ENCODE results near the gene MATK. TPM values are rescaled to one million over a fixed set of nuclear protein-coding genes. Genes with fewer than 3 reads are reported as not detected.

MATK gene
- total RNA-seq, 2 donors from 2014 or later = 0.78 TPM; not detected in 1

DNA sequence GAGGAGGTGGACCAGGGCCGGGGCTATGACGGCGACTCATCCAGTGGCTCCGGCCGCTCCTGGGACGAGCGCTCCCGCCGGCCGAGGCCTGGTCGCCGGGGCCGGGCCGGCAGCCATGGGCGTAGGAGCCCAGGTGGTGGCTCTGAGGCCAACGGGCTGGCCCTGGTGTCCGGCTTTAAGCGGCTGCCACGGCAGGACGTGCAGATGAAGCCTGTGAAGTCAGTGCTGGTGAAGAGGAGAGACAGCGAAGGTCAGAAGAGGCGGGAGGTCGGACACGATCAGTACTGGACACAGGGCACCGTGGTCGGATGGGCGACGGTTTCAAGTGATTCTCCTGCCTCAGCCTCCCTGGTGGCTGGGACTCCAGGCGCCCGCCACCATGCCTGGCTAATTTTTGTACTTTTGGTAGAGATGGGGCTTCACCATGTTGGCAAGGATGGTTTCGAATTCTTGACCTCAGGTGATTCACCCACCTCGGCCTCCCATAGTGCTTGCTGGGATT, 55.7 kb downstream of the MATK start:
- H3K4me3 ChIP-seq = no peak overlapping the region

More for the DNA sequence above, 55.7 kb downstream of the MATK start:
- TF ChIP-seq, protein P1, sequence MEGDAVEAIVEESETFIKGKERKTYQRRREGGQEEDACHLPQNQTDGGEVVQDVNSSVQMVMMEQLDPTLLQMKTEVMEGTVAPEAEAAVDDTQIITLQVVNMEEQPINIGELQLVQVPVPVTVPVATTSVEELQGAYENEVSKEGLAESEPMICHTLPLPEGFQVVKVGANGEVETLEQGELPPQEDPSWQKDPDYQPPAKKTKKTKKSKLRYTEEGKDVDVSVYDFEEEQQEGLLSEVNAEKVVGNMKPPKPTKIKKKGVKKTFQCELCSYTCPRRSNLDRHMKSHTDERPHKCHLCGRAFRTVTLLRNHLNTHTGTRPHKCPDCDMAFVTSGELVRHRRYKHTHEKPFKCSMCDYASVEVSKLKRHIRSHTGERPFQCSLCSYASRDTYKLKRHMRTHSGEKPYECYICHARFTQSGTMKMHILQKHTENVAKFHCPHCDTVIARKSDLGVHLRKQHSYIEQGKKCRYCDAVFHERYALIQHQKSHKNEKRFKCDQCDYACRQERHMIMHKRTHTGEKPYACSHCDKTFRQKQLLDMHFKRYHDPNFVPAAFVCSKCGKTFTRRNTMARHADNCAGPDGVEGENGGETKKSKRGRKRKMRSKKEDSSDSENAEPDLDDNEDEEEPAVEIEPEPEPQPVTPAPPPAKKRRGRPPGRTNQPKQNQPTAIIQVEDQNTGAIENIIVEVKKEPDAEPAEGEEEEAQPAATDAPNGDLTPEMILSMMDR (IDR thresholded peaks at IDR 0.05) = no peak
- no peak for TF ChIP-seq POLR2A (IDR thresholded peaks at IDR 0.05)
- Histone ChIP-seq H3K27ac (no peak overlapping the region), H3K4me1 (peaks cover 12% of the 10 kb centered on the region), H3K9me3 (no peaks in the 10 kb centered on the region), H3K27me3 (no peaks in the 10 kb centered on the region), H3K36me3 (replicated peaks in 1 of 2; ENCODE audit: insufficient read depth in 1 of 2, low read depth in 2 of 2) (peaks cover 0 to 3% of the 10 kb centered on the region in 2 donors)
- DNase-seq = no peak
- intact Hi-C loops (cut with DNase I) = no loop called here
- WGBS, 2 donors = 95 to 97% methylated on average over 17 to 32 of the region's 32 CpGs
- no peak for ATAC-seq

Small RNA genes lying within 50 kb of the gene (small RNA-seq; reads per million reads assigned to genes)
- gene AC005777.1 = not detected

Other genes starting within 250 kb of the MATK start
- 1 to 10 TPM in 1 of 2 donors, not detected in 1; 1.3 TPM for gene TEKTIP1, start 247.2 kb downstream of the MATK start, total RNA-seq
- gene MFSD12, start 228.8 kb downstream of the MATK start, total RNA-seq = 10 to 100 TPM; 64.3 to 78.8 TPM
- gene HMG20B, start 213.4 kb downstream of the MATK start, total RNA-seq = 10 to 100 TPM; 66.7 to 91.0 TPM
- under 1 TPM; 0.78 to 0.99 TPM for gene GIPC3, start 200.9 kb downstream of the MATK start, total RNA-seq
- gene TBXA2R, start 179.5 kb downstream of the MATK start, total RNA-seq = 1 to 10 TPM in 1 of 2 donors, under 1 TPM in 1; 0.52 to 3.0 TPM
- gene CACTIN, start 159.6 kb downstream of the MATK start, total RNA-seq = 10 to 100 TPM; 16.3 to 23.4 TPM
- gene PIP5K1C, start 85.9 kb downstream of the MATK start, total RNA-seq = 10 to 100 TPM; 16.6 to 30.7 TPM
- gene TJP3, start 78.0 kb downstream of the MATK start, total RNA-seq = 10 to 100 TPM; 15.8 to 21.4 TPM
- gene APBA3, start 24.7 kb downstream of the MATK start, total RNA-seq = 10 to 100 TPM; 20.0 to 35.6 TPM
- gene MRPL54, start 23.7 kb downstream of the MATK start, total RNA-seq = 10 to 100 TPM; 78.9 to 86.0 TPM
- gene RAX2, start 14.2 kb downstream of the MATK start, total RNA-seq = not detected
- not detected for gene ZFR2, start 82.7 kb upstream of the MATK start, total RNA-seq
- 1 to 10 TPM in 1 of 2 donors, not detected in 1; 1.6 TPM for gene ATCAY, start 94.3 kb upstream of the MATK start, total RNA-seq
- gene NMRK2, start 146.7 kb upstream of the MATK start, total RNA-seq = not detected
- gene DAPK3, start 184.7 kb upstream of the MATK start, total RNA-seq = 10 to 100 TPM; 44.5 to 47.7 TPM
- 1,000 to 10,000 TPM; 1,656 to 1,704 TPM for gene EEF2, start 199.1 kb upstream of the MATK start, total RNA-seq
- gene PIAS4, start 221.4 kb upstream of the MATK start, total RNA-seq = 10 to 100 TPM; 12.7 to 17.1 TPM

All from body of pancreas (tissue), 4 donors.